HPDE6-E6E7 (cell line): ENCODE data around the gene SLC22A13.
"Not testable (repeated sequence)": the region's sequence is repeated elsewhere in the genome, so short reads cannot be mapped to it uniquely, and the experiment has no call there.

Experiments used
- DNase-seq: peaks from one replicate; pipeline ENCODE4 v3.0.0; 2011; ENCODE audit warnings: missing footprints; ENCODE audit errors: extremely low spot score

Gene SLC22A13

DNA sequence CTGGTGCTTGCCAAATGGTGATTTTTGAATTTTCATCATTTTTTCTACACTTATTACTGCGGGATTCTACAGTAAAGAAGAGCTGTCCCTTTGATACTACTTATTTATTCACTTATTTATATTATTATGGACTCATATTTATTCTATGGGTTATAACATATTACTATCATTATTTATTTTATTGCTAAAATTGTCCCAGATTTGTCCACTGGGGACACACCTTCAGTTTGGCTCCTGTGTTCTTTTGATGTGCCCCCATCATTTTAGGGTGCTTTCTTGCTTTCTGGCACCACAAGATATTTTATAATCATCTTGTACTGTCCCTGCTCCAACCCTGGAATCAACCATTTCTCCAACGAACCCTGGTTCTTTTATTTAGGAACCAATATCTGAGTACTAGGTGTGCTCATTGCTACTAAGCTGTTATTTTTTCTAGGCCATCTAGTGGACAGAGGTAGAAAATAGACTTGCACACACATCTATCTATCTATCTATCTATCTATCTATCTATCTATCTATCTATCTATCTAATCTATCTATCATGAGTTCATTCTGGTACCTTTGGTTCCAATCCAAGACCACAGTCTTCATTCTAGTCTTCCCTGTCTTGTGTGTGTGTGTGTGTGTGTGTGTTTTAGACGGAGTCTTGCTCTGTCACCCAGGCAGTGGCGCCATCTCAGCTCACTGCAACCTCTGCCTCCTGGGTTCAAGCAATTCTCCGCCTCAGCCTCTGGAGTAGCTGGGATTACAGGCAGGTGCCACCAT is 32.5 kb downstream of the SLC22A13 start:
- no peak for DNase-seq

DNA sequence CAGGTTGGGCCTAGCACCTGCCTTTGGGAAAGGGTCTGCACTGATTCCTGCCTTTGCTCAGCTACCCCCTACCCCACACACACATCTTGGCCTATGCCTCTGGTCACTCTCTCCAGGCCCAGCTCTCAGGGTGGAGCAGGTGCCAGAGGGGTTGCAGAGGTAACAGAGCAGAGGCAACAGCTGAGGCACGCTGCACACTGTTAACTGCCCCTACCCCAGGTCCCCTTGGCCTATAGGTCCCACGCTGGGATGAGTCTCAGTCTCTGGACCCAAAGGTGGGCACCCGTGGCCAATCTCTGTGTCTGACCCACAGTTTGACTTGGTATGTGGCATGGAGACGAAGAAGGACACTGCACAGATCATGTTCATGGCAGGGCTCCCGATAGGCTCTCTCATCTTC is 41.3 kb downstream of the SLC22A13 start:
- no peak for DNase-seq

DNA sequence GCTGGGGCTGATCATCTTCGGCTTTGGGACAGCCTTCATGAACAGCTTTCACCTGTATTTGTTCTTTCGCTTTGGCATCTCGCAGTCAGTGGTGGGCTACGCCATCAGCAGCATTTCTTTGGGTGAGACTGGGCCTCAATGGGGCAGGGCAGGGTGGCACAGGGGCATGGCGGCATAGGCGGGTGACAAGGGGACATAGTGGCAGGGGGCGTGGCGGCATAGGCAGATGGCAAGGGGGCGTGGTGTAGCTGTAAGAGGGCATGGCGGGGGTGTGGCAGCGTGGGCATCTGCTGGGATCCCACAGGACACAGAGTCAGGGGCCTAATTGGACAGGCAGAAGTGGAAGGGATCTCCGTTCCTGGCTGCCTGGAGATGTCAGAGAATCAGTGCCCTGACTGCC is 42.0 kb downstream of the SLC22A13 start:
- DNase-seq, result no peak

DNA sequence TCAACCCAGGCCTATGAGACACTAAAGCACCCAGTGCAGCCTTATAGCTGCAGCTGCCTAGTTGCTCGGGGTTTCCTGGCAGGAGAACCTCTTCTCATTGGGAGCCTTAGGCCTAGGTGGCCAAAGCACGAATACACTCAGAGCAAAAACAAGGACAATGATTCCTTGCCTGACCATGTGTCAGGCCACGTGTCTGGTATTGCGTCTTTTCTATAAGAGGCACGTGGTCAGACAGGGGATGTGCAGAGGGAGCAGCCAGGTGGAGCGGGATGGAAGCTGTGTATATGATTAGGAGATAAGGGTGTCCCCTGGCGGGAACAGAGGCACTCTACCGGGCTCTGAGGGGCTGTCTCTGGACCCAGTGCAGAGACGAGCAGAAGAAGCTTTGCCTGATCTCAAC is 42.8 kb downstream of the SLC22A13 start:
- no peak for DNase-seq

DNA sequence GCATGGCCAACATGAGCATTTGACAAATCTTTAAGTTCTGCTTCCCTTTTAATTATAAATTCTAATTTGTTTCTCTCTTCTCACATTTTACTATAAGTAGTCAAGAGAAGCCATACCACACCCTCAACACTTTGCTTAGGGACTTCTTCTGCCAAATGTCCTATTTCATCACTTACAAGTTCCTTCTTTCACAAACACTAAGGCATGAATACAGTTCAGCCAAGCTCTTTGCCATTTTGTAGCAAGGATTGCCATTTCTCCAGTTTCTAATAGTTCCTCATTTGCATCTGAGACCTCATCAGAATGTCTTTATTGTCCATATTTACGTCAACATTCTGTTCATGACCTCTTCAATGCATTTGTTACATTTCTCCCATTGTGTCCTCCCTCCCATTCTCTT is 45.9 kb downstream of the SLC22A13 start:
- DNase-seq, result no peak

DNA sequence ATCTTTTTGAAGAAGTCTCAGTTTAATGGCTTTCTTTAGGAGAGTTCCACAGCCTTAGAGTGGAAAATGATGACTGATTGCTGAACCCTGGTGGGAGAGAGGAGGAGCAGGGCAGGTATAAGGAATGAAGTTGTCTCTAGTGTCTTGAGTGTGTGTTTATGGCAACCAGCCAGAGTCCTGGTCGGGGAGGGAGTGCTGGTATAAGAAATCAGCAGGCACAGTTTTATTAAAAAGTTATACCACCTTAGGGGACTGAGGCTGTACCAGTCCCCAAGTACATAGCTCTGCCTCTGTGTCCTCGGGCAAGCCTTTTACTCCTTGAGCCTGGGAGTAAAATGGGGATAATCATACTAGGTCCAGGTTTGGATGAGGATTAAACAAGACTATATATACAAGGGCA is 46.3 kb downstream of the SLC22A13 start:
- no peak for DNase-seq

DNA sequence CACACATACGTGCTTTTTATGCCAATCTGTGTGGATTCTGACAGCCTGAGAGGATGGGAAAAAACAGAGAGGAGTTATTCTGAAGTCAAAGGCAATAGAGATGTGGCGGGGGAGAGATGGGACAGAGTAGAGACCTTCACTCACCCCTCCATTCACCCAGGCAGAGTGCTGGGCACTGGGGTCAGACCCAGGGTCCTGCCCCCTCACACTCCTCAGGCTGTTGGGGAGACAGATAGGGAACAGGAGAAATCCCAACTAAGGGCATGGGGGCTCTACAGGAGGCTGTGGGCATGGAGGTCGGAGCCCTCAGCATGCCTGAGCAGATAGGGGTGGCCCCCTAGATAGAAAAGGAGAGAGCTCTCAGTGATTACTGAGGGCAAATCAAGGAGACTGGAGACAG is 46.7 kb downstream of the SLC22A13 start:
- DNase-seq, result no peak

DNA sequence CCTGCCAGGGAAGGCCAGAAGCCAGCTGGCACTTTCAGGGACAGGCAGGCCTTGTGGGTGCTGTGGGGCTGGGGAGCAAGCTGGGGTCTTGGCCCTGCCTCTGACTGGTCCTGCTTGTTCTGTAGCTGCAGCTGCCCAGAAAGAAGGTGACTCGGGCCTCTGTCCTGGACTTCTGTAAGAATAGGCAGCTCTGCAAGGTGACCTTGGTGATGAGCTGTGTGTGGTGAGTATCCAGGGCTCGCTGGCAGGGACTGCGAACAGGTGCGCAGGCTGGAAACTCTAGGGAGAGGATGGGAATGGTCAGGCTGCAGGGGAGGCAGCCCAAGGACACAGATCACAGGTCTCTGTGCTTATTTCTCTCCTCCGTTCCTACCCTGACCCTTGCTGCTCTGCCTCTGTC is 47.7 kb downstream of the SLC22A13 start:
- no peak for DNase-seq

DNA sequence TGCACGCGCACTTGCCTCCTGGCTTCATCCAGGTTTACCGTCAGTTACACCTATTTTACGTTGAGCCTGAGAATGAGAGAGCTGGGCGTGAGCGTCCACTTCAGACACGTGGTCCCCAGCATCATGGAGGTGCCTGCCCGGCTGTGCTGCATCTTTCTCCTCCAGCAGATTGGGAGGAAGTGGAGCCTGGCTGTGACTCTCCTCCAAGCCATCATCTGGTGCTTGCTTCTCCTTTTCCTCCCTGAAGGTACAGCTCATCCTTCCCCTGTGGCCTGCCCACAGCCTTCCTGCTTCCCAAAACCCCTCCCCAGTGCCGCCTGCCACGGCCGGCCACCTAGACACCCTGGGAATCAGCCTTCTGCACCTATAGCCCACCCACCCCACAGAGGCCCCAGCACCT is 48.1 kb downstream of the SLC22A13 start:
- no peak for DNase-seq

DNA sequence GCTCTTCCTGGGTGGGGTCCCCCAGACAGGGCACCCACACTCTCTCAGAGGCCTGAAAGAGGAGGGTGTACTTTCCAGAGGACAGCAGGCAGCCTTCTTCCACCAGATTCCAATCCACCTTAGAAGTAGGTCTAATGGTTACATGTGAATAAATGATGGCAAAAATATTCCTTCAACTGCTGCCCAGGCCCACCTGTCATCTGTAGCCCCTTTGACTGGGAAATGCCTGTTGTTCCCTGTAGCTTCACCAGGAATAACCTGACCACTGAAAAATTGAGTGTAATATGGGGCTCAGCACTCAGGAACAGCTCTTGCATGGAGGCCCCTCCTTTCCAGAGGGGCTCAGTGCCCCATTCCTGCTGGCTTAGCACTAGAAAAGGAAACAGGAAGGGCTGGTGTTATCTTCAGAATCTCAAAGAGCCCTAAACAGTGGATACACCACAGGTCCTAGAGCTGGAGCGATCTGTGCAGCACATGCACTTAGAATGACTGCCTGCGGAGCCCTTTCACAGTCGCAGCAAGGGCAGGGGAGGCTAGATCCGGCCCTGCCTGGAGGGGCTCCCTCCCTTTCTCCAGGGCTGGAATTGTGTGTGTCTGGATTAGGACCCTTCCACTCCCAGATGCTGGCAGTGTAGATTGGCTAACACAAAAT is 48.6 kb downstream of the SLC22A13 start:
- no peak for DNase-seq

DNA sequence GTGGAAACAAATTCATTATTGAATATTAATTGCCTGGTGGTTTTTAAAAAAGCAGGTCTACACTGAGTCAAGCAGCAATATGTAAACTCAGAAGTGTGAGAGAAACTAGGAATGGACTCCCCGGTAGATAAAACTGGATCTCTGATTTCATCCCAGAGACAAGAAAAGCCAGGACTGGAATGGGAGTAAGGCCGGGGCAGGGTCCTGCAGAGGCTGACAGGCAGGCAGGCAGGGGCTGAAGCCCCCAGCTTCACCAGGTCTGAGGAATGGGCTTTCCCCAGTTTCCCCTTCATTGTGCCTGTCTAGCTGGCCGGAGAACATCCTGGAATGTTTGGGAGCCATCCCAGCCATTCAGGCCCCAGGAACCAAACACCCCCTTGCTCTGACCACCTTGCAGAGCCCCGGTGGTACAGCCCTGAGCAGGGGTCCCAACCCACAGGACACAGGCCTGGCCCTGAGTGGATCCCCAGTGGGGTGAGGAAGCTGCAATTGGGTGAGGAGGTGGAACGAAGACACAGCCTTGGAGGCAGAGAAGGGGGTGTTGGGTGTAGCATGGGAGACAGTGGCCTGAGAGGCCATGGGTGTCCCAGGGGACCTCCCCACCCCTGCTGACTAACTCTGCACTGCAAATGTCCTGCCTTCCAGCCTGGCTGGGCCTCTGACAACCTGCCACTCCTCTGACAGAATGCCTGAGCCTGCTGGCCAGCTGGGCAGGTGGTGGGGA is 49.3 kb downstream of the SLC22A13 start:
- DNase-seq, result no peak

DNA sequence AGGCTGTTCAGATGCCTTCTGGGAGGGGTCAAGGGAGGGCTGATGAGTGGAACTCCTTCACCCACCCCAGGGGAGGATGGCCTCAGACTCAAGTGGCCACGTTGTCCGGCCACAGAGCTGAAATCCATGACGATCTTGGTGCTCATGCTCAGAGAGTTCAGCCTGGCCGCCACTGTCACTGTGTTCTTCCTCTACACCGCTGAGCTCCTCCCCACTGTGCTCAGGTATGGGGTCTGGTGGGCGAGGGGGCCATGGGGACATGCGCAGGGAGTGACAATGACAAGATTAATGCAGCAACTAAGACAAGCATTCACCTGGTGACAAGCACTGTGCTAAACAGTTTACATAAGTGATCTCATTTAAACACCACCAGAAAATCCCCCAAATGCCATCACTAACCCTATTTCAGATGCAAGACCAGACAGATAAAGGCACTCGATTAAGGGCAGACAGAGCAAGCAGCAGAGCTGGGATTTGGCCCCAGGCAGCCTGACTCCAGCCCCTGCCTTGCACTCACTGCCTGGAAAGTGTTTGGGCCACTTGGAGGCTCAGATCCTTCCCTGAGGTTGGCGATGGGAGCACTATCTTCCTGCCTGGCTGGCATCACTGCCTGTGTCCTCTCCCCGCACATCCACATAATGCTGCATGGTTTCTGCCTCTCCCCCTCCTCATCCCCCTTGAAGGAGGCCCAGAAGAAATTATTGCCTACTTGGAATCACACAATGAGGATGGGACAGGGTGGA is 50.0 kb downstream of the SLC22A13 start:
- DNase-seq, result no peak

DNA sequence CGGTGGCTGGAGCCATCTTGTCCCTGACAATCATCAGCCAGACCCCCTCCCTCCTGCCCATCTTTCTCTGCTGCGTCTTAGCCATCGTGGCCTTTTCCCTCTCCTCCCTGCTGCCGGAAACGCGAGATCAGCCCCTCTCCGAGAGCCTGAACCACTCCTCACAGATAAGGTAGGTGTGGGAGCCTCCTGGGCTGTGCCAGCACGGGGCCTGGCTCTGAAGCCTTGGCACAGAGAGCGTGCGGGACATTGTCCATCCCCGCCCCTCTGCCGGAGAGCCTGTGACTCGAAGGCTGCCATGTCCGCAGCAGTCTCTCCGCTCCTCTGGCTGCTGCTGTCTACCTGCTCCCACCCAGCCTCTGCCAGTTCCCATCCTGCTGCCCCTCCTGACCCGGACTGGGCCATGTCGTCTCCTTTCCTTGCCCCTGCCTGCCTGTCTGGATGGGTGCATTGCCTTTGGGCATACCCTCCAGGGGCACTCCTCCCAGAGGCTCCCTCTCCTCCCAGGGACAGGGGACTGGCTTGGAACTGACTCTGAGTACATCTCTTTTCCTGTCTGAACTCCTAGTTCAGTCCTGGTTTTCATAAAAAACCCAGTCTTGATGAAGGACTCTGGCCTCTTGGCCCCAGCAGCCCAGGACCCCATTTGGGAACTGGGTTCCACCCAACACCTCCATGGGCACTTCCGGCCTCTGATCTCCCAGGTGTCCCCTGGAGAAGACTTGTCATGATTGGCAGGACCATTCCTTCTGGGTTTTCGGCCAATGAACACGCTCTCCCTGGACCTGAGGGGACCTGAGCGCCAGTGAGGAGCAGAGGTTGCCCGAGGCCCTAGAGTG is 51.0 kb downstream of the SLC22A13 start:
- no peak for DNase-seq

DNA sequence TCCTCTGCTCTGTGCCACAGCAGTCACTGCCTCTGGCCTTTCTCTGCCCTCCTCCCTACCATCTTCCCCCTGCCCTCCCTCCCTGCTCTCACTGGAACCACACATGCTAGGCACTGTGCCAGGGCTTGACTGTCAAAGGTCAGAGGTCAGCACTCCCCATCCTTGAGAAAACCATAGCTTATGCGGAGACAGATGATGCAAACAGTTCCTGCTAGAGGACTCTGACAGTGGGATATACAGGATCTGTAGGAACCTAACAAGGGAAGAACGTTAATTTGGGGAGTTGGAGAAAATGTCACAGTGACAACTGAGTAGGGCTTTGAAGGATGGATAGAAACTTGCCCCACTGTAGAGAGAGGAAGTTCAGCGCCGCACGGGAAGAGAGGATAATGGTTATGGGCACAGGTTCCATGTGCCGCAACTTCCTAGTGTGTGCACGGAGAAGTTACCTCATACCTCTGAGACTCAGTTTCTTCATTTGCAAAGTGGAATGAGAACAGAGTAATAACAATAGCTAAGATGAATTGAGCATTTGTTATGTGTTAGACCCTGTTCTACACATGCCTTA is 51.7 kb downstream of the SLC22A13 start:
- no peak for DNase-seq

DNA sequence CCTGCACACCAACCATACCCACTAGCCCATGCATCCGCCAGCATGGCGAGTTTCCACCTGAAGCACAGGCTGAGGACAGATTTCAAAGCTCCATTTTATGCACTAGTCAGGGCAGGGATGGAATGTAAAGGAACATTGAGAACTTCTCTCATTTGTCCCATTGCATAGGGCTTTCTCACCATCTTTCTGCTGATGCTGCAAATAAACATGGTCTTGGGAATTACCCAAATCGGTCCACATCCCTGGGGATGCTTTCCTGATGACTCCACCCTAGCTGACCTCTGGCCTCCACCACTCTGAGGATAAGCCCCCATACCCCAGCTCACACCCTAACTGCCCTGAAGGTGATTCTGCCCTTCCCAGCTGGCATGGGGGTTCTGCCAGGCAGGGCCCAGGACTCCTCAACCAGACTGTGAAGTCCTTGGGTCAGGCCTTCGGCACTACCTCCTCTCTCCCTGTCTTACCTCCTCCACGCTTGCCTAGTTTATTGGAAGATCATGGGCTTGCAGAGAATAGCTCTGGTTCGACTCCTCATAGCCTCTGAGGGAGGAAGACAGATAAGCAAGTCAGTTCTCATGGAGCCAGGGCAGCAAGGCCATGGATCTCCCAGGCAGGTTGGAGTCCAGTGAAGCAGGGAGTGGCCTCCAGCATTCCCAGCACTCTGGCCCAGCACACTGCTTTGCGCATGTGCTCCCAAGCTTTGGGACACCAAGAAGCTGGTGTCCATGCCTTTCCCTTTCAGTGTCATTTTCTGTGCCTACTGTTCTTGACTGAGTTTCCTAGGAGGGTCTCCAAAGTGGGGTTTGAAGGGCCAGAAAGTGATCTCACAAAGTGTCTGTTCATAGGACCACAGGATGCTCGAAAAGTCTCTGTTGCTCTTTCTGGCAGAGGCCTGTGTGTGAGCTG is 53.4 kb downstream of the SLC22A13 start:
- DNase-seq, result no peak

DNA sequence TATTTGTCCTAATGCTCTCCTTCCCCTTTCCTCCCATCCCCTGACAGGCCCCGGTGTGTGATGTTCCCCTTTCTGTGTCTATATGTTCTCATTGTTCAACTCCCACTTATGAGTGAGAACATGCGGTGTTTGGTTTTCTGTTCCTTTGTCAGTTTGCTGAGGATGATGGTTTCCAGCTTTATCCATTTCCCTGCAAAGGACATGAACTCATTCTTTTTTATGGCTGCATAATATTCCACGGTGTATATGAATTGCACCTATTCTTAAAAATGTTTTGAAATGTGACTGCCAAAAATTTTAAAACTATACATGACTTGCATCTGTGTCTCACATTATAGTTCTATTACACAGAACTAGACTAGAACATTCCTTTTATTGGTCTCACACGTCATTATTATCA is 55.0 kb downstream of the SLC22A13 start:
- not testable (repeated sequence) for DNase-seq

DNA sequence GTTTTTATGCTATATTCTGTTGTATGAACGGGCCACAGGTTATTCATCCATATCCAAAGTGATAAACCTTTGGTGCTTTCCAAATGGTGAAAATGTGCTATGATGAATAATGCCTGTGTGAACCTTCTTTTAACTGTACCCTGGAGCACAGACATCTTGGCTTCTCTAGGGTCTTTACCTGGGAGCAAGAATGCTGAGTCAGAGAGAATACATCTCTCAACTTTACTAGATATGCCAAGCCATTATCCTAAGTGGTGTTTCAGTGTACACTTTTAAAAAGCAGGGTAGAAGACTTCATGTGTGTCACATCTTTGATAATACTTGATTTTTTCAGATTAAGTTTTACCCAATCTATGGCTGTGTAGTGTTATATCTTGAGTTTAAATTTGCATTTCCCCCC is 57.4 kb downstream of the SLC22A13 start:
- no peak for DNase-seq

DNA sequence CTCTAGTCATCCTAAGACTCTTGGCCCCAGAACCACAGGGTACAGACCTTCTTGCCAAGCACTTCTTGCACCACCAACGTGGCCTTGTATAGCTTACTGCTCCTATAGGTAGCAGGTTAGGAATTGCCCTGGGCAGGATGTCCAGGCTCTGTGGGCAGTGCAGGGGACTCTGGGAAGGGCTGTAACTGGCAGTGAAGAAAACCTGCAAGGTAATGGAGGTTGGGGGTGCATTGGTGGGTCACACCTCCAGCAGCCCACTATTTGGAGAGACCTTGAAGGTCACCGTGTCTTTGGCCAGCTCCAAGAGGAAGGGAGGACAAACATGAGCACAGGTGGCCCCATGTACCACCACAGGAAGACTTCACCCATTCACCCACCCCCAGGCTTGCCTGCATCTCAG is 59.6 kb downstream of the SLC22A13 start:
- no peak for DNase-seq

DNA sequence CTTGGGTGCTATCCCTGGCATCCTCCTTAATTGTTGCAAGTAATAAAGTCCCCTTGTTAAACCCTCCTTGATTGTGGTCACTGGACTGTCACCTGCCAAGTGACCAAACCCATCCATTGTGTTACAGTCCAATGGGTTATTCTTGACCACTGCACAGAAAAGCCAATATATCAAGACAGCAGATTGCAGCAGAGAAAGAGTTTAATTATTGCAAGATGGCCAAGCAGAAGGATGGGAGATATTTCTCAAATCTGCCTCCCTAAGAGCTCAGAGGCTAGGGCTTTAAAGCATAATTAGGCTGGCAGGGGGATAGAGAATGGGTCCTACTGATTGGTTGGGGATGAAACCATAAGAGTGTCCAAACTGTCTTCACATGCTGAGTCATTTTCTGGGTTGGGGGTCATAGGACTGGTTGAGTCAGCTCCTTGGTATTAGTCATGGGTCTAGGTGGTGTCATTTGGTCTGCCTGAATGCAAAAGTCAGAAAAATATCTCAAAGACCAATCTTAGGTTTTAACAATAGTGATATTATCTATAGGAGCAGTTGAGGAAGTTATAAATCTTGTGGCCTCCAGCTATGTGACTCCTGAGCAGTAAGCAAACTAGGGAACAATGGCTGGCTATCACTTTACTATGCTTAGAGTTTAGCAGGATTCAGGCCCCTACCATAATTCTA is 61.9 kb downstream of the SLC22A13 start:
- DNase-seq, result peak; percentile 2
